Measurements from ENCODE around the gene GCSH.

GCSH gene

DNA sequence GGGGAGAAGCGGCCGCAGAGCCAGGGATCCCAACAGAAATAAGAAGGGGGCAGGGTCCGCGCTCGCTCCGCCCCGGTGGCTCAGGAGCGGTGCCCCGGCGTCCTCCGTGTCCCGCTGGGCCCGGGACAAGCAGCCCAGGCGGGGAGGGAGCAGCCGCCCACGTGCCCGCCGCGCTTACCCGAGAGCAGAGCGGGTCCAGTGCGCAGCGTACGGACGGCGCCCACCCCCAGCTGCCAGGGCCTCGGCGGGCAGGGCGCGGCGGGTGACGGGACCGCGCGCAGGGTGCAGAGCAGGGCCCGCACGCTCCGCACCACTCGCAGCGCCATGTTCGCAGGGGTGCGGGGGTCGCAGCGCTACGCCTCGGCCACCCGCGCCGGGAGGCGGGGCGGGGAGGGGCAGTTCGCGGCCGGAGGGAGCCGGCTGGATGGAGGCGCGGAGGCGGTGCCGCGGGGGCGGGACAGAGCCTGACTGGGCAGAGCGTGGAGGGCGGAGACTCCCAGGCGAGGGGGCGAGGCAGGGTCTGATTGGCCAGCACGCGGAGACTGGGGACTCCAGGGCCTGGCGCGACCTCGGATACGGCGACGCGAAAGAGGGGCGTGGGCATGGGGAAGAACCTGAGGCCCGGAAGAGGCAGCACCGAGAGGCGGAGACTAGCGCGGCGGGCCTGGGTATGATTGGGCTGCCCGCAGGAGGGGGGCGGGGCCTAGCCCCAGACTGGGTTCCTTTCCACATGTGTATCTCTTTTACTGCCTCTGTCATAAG is at the start of gene GCSH:
Gene GCSH, minus strand, starts transcription at position 443 of the 762 bp plus-strand sequence. Its CDS starts 117 bp downstream, at position 326.
- H3K4me3 ChIP-seq (ENCODE audit: low read depth, low read length), result peak within 1 kb of the TSS; percentile 79
- TF ChIP-seq, protein P1, sequence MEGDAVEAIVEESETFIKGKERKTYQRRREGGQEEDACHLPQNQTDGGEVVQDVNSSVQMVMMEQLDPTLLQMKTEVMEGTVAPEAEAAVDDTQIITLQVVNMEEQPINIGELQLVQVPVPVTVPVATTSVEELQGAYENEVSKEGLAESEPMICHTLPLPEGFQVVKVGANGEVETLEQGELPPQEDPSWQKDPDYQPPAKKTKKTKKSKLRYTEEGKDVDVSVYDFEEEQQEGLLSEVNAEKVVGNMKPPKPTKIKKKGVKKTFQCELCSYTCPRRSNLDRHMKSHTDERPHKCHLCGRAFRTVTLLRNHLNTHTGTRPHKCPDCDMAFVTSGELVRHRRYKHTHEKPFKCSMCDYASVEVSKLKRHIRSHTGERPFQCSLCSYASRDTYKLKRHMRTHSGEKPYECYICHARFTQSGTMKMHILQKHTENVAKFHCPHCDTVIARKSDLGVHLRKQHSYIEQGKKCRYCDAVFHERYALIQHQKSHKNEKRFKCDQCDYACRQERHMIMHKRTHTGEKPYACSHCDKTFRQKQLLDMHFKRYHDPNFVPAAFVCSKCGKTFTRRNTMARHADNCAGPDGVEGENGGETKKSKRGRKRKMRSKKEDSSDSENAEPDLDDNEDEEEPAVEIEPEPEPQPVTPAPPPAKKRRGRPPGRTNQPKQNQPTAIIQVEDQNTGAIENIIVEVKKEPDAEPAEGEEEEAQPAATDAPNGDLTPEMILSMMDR (IDR thresholded peaks at IDR 0.05; ENCODE audit: low read depth, low read length, missing control alignments), result no peak
- in situ Hi-C loops (cut with HindIII; ENCODE audit: low sequenced_read_pairs), result no loop called here

GRCh38 chr16:81143921-81144471 is 47.8 kb upstream of the GCSH start:
- TF ChIP-seq, protein P1 (IDR thresholded peaks at IDR 0.05; ENCODE audit: low read depth, low read length, missing control alignments), result no peak
- in situ Hi-C loops (cut with HindIII; ENCODE audit: low sequenced_read_pairs), result no loop called here
- H3K4me3 ChIP-seq (ENCODE audit: low read depth, low read length), result no peak overlapping the region
- DNase-seq (ENCODE audit: low read depth), result no peak

More for the DNA sequence above, at the start of gene GCSH:
- peak; percentile 97 for DNase-seq (ENCODE audit: low read depth)

DNA sequence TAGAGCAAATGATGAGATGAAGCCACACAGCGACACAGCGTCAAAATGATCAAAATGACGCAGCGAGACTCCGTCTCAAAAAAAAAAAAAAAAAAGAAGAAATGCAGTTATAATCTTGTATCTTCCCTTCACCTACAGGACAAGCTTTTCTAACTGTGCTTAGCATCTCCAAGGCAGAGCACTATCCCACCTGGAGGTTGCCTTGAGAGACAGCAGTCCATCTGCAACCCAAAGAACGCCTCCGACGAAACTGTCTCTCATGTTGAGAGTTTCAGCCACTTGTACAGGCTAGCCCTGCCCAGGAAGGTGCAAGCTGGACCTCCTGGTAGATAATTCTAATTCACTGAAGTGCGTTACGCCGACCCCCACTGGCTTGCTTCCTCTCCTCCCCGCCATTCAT is 46.7 kb upstream of the GCSH start:
- TF ChIP-seq, protein P1 (IDR thresholded peaks at IDR 0.05; ENCODE audit: low read depth, low read length, missing control alignments), result no peak
- no peak for DNase-seq (ENCODE audit: low read depth)
- no peak overlapping the region for H3K4me3 ChIP-seq (ENCODE audit: low read depth, low read length)
- in situ Hi-C loops (cut with HindIII; ENCODE audit: low sequenced_read_pairs), result no loop called here

GRCh38 chr16:81140930-81141780 is 45.0 kb upstream of the GCSH start:
- no peak for DNase-seq (ENCODE audit: low read depth)
- in situ Hi-C loops (cut with HindIII; ENCODE audit: low sequenced_read_pairs), result no loop called here
- H3K4me3 ChIP-seq (ENCODE audit: low read depth, low read length), result no peak overlapping the region
- TF ChIP-seq, protein P1 (IDR thresholded peaks at IDR 0.05; ENCODE audit: low read depth, low read length, missing control alignments), result peak; percentile 30

- DNase-seq (ENCODE audit: low read depth), result no peak
- TF ChIP-seq, protein P1 (IDR thresholded peaks at IDR 0.05; ENCODE audit: low read depth, low read length, missing control alignments), result no peak
- in situ Hi-C loops (cut with HindIII; ENCODE audit: low sequenced_read_pairs), result no loop called here
- H3K4me3 ChIP-seq (ENCODE audit: low read depth, low read length), result no peak overlapping the region
These were observed 42.8 kb upstream of the GCSH start for GRCh38 chr16:81138831-81139557.

GRCh38 chr16:81137754-81138153 is 41.6 kb upstream of the GCSH start:
- DNase-seq (ENCODE audit: low read depth), result no peak
- H3K4me3 ChIP-seq (ENCODE audit: low read depth, low read length), result no peak overlapping the region
- TF ChIP-seq, protein P1 (IDR thresholded peaks at IDR 0.05; ENCODE audit: low read depth, low read length, missing control alignments), result no peak
- in situ Hi-C loops (cut with HindIII; ENCODE audit: low sequenced_read_pairs), result no loop called here
